22Rv1 (cell line): ENCODE results near the gene DNAJC16.

Experiments used
- CTCF ChIP-seq: fragments of 450-650 bp; IDR thresholded peaks from 2 replicates; pipeline ENCODE4 v1.5.1; 2017; ENCODE audit warnings: mild to moderate bottlenecking
- ZFX ChIP-seq: fragments of 450-650 bp; IDR thresholded peaks from 2 replicates; pipeline ENCODE4 v1.6.1; 2017; ENCODE audit warnings: antibody characterized with exemption, borderline replicate concordance

- TF ChIP-seq CTCF (no peak), ZFX (no peak)
These were observed 46.8 kb upstream of the DNAJC16 start for GRCh38 chr1:15479654-15480347.
